ENCODE results near the gene GLCCI1. TPM values are rescaled to one million over a fixed set of nuclear protein-coding genes. Genes with fewer than 3 reads are reported as not detected.

Gene GLCCI1
- total and polyA plus RNA-seq, 2 of the 8 experiments (the other 6 are each of a cell fraction or from before 2014, with no cell fraction given), result 12.4 to 27.7 TPM

GRCh38 chr7:8094164-8095140 is 125.9 kb downstream of the GLCCI1 start:
- POLR2A ChIA-PET (ENCODE audit: partially characterized antibody), result no interaction called here
- Histone ChIP-seq H4K20me1 (replicated peaks in 1 of 2; ENCODE audit: control insufficient read depth in 1 of 2, insufficient read depth in 2 of 2, low read length in 2 of 2) (no peaks in the 10 kb centered on the region), H2BK15ac (ENCODE audit: low read length) (no peak overlapping the region), H4K91ac (replicated peaks; ENCODE audit: insufficient read length, low read length) (no peak overlapping the region), H2BK20ac (ENCODE audit: low read length) (no peak overlapping the region), H3K36me3 (ENCODE audit: control insufficient read depth in 2 of 4, insufficient read depth in 4 of 4, low read length in 3 of 4) (no peaks in the 10 kb centered on the region), H3K56ac (replicated peaks; ENCODE audit: insufficient read length, low read depth, low read length) (no peak overlapping the region), H3K27me3 (replicated peaks in 1 of 4; ENCODE audit: control insufficient read depth in 3 of 4, extremely low read depth in 1 of 4, insufficient read depth in 3 of 4, low read length in 3 of 4) (no peaks in the 10 kb centered on the region), H3K79me1 (ENCODE audit: low read depth, low read length) (no peaks in the 10 kb centered on the region), H3K4me2 (ENCODE audit: insufficient read depth in 1 of 2, low read depth in 2 of 2, low read length in 2 of 2) (no peak overlapping the region), H3K27ac (ENCODE audit: low read depth, low read length) (no peak overlapping the region), H3K4me3 (ENCODE audit: extremely low read depth in 1 of 4, insufficient read depth in 2 of 4, low read depth in 3 of 4, low read length in 4 of 4) (no peak overlapping the region), H4K8ac (ENCODE audit: extremely low read depth, insufficient read depth, low read length) (no peak overlapping the region), H3K9ac (replicated peaks in 1 of 4; ENCODE audit: extremely low read depth in 1 of 4, low read depth in 3 of 4, low read length in 3 of 4) (no peak overlapping the region), H4K5ac (ENCODE audit: insufficient read length, low read depth, low read length) (no peak overlapping the region), H3K4ac (replicated peaks; ENCODE audit: insufficient read length, low read depth, low read length) (no peak overlapping the region), H2AK5ac (ENCODE audit: low read depth, low read length) (no peak overlapping the region), H2BK5ac (ENCODE audit: low read depth, low read length) (no peak overlapping the region), H3K18ac (ENCODE audit: extremely low read depth, low read length) (no peak overlapping the region), H2AFZ (ENCODE audit: low read length) (no peak overlapping the region), H3K23ac (ENCODE audit: insufficient read length) (no peak overlapping the region), H2BK120ac (replicated peaks; ENCODE audit: low read depth, low read length) (no peak overlapping the region), H2BK12ac (ENCODE audit: low read depth, low read length) (no peak overlapping the region), H3K9me3 (ENCODE audit: insufficient read depth in 2 of 2, low read depth in 1 of 2, low read length in 1 of 2) (0 out of 4 replicates have a peak, but pooled peaks cover 0 to 2% of the 10 kb centered on the region in 2 experiments), H3K23me2 (ENCODE audit: low read depth, low read length) (no peaks in the 10 kb centered on the region), H3K14ac (ENCODE audit: insufficient read length) (no peak overlapping the region), H3K4me1 (replicated peaks in 1 of 4; ENCODE audit: control insufficient read depth in 3 of 4, insufficient read depth in 4 of 4, low read length in 3 of 4) (no peaks in the 10 kb centered on the region), H3K79me2 (ENCODE audit: control insufficient read depth in 1 of 2, insufficient read depth in 2 of 2, low read length in 2 of 2) (no peaks in the 10 kb centered on the region)
- DNase-seq (ENCODE audit: low read depth in 1 of 2, low spot score in 2 of 2), result no peak
- no peak for FAIRE-seq
- CTCF ChIA-PET (ENCODE audit: partially characterized antibody), result no interaction called here
- 89% methylated on average over 8 of the region's 8 CpGs; no CpG with 5 or more reads in 1 of the 2 experiments for whole genome bisulfite sequencing, 2 experiments (ENCODE audit: extremely low coverage in 1 of 2, insufficient coverage in 1 of 2, insufficient read length in 1 of 2, insufficient replicate concordance in 2 of 2, low coverage in 1 of 2, low lambda C conversion rate in 2 of 2, missing lambda C conversion rate in 1 of 2)
- no peak for TF ChIP-seq HDAC6 (IDR thresholded peaks at IDR 0.05; ENCODE audit: low read depth, low read length)
- TF ChIP-seq RAD21 (IDR thresholded peaks at IDR 0.05 in 1 of 2, conservative IDR thresholded peaks at IDR 0.05 in 1 of 2; ENCODE audit: low read depth in 2 of 2, low read length in 2 of 2), result no peak
- TF ChIP-seq FOSL1 (IDR thresholded peaks at IDR 0.05; ENCODE audit: insufficient read depth, low read depth, low read length), result no peak
- TF ChIP-seq NRF1 (IDR thresholded peaks at IDR 0.05; ENCODE audit: low read depth, low read length), result no peak
- no peak for TF ChIP-seq JUN (IDR thresholded peaks at IDR 0.05; ENCODE audit: low read depth, low read length)
- no peak for TF ChIP-seq RNF2 (IDR thresholded peaks at IDR 0.05; ENCODE audit: borderline replicate concordance, low read depth, low read length, missing control alignments, poor library complexity, severe bottlenecking)
- TF ChIP-seq SUZ12 (IDR thresholded peaks at IDR 0.05; ENCODE audit: low read length), result no peak
- TF ChIP-seq CTCF (IDR thresholded peaks at IDR 0.05; ENCODE audit: control extremely low read depth in 1 of 3, insufficient read depth in 1 of 3, low read depth in 1 of 3, low read length in 3 of 3), result no peak
